Ecto neural progenitor cell (in vitro differentiated cells): Measurements from ENCODE around the gene YBX2.

Source experiments
- DNase-seq: peaks from one replicate; pipeline ENCODE4 v3.0.0-alpha.2; 2018; ENCODE audit warnings: low spot score

YBX2 gene

DNA sequence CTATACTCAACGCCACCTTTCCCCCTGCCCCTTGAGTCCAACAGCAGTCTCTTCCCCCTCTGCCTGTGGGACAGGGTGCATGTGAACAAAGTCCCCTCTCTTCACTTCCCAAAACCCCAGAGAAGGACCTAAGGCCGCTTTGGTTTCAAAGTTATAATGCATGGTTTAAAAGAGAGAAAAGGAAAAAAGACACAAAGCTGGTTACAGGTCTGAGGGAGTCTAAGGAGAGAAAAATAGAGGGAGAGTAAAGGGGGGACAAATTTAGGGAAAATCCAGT lies 51.0 kb downstream of the YBX2 start:
- DNase-seq, result no peak

DNA sequence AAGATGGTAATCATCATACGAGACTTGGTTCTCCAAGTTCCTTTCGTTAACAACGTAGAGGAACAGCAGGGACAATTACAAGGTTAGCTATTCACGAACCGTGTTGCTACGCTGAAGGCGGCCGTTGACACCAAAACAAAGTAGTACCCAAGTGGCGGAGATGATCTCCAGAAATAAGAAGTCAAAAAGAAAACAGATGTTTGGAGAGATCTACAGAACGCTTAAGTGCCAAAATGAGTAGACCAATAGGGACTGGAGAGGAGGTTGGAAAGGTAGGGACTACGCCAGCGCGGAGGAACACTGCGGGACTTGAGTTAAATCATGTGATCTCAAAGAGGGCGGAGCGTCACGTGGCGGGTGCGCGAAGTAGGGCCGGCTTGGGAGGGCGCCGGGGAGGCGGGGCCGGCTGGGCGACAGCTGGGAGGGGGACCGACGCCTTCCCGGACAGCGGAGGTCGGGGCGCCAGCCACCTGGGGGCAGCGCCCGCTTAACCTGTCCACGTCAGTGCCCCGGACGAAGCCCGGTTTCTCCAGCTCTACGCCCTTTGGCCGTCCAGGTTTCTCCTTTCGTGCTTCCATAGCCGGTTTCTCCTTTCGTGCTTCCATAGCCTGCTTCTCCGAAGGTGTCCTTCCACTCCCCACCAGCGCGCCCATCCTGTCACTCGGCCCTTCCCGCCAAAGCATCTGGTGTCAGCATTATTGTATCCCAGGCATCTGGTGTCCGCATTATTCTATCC lies 51.6 kb downstream of the YBX2 start:
- DNase-seq, result peak; percentile 99

DNA sequence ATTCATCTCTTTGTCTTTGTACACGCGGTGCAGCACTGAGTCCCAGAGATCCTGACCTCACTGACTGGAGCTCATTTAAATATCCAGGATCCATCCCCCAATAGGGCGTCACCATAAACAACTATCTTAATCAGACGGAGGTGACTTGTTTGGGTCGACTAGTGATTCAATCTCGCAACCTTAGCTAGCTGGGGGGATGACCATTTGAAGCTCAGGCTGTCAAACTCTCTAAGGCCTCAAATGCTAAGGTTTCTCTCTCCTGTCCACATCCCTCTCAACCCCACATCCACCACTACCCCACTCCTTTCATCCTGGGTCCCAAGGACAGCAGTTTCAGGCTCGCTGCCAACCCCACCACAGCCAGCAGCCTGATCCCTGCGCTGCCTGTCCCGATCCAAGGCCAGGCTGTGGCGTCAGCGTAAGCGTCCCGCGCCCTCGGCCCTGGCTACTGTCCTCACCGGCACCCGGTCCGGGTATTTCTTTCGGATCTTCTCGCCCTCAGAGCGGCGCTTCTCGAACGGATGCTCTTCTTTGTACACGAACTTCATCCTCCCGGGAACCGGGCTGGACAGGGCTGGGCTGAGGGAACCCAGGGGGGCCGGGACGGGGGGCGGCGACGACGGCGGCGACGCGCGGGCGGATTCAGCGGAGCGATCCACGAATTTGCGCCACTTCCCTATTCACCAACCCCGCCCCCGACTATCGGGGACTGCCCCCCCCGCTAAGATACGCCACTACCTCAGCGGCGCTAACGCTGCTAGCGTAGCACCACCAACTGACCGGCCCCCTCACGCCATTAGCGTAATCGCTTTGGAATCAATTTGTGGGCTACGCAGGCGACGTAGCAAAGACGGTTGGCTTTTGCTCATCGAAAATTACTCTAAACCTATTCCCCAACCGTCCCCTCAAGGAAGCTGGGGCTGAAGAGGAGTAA lies 52.4 kb downstream of the YBX2 start, which contains the start of gene GABARAP:
Gene GABARAP, minus strand, starts transcription at position 667 of the 934 bp plus-strand sequence. Its CDS starts 119 bp downstream, at position 548.
- DNase-seq, result peak; percentile 98

DNA sequence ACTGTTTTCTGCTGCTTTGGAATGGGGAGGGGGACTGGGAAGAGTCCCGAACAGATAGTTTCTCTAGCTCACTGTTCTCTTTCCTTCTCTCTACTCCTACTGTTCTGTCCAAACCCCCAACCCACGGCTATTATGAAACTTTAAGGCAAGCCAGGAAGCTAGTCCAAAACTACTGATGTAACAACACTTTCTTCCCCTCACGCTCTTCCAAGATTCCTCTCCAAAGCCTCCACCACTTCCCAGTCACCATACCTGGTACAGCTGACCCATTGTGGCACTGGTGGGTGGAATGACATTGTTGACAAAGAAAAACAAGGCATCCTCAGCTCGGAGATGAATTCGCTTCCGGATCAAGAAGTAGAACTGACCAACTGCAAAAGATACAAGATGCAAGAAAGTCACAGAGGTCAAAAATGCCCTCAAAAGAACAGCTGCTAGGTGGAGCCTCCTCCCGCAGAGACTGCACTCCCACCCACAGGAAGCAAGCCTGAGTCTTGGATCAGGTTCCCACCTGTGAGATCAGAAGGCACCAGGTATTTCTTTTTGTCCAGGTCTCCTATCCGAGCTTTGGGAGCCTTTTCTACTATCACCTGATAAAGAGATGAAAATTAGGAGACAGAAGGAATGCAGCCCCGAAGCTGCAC lies 53.2 kb downstream of the YBX2 start:
- no peak for DNase-seq

DNA sequence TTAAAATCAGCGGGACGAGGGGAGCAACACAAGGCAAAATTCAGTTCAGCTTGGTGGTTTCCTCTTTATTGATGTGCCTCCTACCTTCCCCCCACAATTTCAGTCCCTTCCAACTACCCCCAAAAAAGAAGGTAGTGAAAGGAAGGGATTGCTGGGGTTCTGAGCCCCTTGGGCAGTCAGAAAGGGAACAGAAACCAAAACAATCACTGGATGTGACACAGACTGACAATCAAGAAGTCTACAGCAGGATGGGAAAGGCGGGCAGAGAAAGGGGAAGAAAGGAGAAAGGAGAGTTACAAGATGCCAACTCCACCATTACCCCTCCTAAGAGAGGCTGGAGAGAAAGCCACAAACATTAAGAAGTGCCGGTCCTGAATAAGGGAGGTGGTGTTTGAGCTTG lies 54.1 kb downstream of the YBX2 start:
- no peak for DNase-seq

DNA sequence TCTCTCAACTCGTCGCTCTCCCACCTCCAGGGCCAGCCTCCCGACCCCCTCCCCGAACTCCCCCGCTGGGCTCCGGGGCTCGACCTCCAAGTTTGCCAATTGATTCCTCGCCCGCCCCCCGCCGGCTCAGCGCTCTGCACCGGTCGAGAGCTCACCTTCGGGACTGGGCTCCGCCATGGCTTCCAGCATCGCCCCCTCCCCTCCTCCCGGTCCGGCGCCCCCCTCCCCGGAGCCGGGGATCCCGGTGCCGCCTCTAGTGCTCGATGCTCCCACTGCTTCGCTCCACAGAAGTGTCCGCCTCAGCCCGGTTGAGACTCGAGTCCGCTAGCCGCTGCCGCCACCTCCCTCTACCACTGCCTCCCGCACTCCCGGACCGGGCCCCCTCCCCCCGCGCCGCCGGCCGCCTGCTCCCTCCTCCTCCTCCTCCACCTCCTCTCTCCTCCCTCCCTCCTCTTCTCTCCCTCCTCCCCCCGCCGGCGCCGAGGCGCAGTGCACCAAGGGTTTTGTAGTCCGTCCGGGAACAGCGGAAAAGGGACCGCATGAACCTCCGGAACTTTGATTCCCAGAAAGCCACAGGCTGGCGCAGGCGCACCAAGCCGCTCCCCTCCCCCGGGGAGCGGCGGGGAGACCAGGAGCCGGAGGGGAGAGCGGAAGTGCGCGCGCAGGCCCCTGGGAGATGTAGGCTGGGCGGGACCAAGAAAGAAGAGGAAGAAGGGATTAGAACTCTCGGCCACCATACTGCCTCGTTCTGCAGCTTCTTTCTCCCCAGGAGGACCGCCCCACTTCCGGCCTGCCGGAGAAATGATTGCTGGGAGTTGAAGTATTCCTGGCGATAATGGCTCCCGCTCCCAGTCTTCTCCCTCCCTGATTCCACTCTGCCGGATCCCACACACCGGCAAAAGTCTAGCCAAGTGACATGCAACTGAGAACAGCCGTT lies 55.1 kb downstream of the YBX2 start, which contains the start of gene PHF23:
Gene PHF23, minus strand, starts transcription at position 367 of the 937 bp plus-strand sequence. Its CDS starts 178 bp downstream, at position 189.
- DNase-seq, result peak; percentile 100

DNA sequence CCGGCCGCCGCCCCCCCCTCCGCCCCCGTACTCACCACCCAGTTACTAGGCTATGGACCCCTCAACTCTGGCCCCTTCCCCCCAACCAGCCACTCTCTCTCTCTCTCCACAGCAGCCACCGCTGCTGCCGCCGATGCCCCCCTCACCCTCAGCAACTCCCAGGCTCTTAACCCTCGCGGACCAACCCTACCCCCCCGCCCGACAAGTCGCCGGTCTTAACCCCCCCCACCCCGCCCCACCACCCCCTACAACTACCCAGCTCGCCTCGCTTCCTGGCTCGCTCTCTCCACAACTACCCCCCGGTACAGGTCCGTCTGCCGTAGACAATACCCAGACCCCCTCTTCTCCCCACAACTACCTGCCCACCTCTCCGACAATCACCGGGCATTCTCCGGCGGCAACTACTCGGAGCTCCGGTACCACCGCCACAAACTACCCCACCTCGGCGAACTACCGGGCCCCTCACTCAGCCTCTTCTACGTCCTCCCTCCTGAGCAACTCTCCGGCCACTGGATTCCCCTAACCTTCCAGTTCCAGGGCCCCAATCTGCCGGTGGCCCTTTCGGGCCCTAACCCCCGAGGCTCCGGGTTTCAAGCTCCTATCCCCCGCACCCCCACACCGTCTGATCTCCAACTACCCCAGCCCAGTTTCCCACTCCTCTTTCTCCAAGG lies 55.9 kb downstream of the YBX2 start:
- DNase-seq, result peak; percentile 68
